GM13977 (cell line): Measurements from ENCODE around the gene PIP4K2B.
A peak's percentile ranks its signal among the peaks of the same experiment; 100 is the strongest.

Experiments used
- DNase-seq: peaks from one replicate; pipeline ENCODE4 v3.0.0; 2012; ENCODE audit warnings: low spot score
- CTCF ChIP-seq: IDR thresholded peaks from 2 replicates; pipeline ENCODE4 v1.5.1; 2012; ENCODE audit warnings: mild to moderate bottlenecking, control low read depth; ENCODE audit not compliant: insufficient read depth; ENCODE audit errors: extremely low read depth, missing control alignments
- in situ Hi-C: fragments of 300-500 bp; cut with MboI; formaldehyde crosslinking; loops from one replicate; pipeline ENCODE4 v1.12.0; 2022; ENCODE audit warnings: low sequenced_read_pairs, low pct_unique_long_range_greater_than_20kb, mixed read lengths, inconsistent platforms; ENCODE audit not compliant: unreplicated experiment

Gene PIP4K2B

GRCh38 chr17:38753071-38753506, 46.3 kb downstream of the PIP4K2B start:
- DNase-seq, result no peak
- no peak for TF ChIP-seq CTCF
- in situ Hi-C loops, result no loop called here

- in situ Hi-C loops, result no loop called here
- no peak for TF ChIP-seq CTCF
Observed at GRCh38 chr17:38752308-38753070, 46.9 kb downstream of the PIP4K2B start, which contains the start of gene PSMB3. Gene PSMB3, plus strand, starts transcription at chr17:38752741. Its CDS starts 86 bp downstream, at chr17:38752827.

GRCh38 chr17:38751808-38752307, 47.5 kb downstream of the PIP4K2B start:
- no peak for DNase-seq
- no peak for TF ChIP-seq CTCF
- in situ Hi-C loops, result no loop called here

More at GRCh38 chr17:38752308-38753070, 46.9 kb downstream of the PIP4K2B start, which contains the start of gene PSMB3:
- peak; percentile 95 for DNase-seq

- in situ Hi-C loops, result no loop called here
- no peak for TF ChIP-seq CTCF
- no peak for DNase-seq
Observed at GRCh38 chr17:38751144-38751807, 48.1 kb downstream of the PIP4K2B start.

GRCh38 chr17:38750312-38751121, 48.8 kb downstream of the PIP4K2B start:
- in situ Hi-C loops, result no loop called here
- no peak for TF ChIP-seq CTCF
- no peak for DNase-seq

GRCh38 chr17:38750044-38750311, 49.4 kb downstream of the PIP4K2B start:
- in situ Hi-C loops, result no loop called here
- DNase-seq, result no peak
- TF ChIP-seq CTCF, result no peak
